ENCODE data around the gene OTUB1.
"Not testable (repeated sequence)": the region's sequence is repeated elsewhere in the genome, so short reads cannot be mapped to it uniquely, and the experiment has no call there.

Gene OTUB1

DNA sequence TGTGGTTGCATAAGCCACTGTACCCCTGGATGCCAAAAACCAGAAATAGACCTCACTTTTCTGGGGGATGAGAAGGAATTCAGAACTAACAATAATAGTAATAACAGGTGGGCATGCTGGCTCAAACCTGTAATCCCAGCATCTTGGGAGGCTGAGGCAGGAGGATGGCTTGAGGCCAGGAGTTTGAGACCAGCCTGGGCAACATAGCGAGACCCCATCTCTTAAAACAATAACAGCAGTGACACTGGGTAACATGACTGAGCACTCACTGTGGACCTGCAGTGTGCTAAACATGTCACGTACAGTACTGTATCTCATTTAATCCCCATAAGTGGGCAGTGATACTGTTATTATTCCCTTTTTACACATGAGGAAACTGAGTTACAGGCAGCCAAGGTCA lies 59.5 kb downstream of the OTUB1 start:
- Mint-ChIP-seq H3K36me3 (ENCODE audit: low read depth) (no peaks in the 10 kb centered on the region), H3K27ac (no peak overlapping the region), H3K4me1 (ENCODE audit: low read depth) (no peaks in the 10 kb centered on the region), H3K27me3 (ENCODE audit: low read depth) (no peaks in the 10 kb centered on the region), H3K4me3 (no peak overlapping the region), H3K9me3 (no peaks in the 10 kb centered on the region)
- DNase-seq (ENCODE audit: low spot score) = no peak

DNA sequence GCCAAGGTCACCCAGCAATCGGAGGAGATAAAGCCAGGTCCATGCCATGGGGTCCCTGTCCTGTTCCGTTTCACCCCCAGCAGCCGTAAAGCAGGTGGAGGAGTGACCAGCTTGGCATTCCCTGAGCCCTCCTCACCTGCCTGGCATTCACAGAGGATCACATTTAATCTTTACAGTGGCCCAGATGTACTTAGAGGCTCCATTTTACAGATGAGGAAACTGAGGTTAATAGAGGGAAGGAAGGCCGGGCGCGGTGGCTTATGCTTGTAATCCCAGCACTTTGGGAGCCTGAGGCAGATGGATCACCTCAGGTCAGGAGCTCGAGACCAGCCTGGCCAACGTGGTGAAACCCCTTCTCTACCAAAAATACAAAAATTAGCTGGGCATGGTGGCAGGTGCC lies 61.1 kb downstream of the OTUB1 start:
- not testable (repeated sequence) for H3K36me3 Mint-ChIP-seq (ENCODE audit: low read depth); H3K9me3 Mint-ChIP-seq; H3K4me3 Mint-ChIP-seq; DNase-seq (ENCODE audit: low spot score); H3K27me3 Mint-ChIP-seq (ENCODE audit: low read depth); H3K4me1 Mint-ChIP-seq (ENCODE audit: low read depth); H3K27ac Mint-ChIP-seq
